Measurements from ENCODE around the gene LHX6. TPM values are rescaled to one million over a fixed set of nuclear protein-coding genes. Genes with fewer than 3 reads are reported as not detected.

Gene LHX6
- total RNA-seq, 1 donor from 2014 or later: 2.1 TPM

GRCh38 chr9:122262073-122262472 lies 33.3 kb upstream of the LHX6 start:
- H3K4me1 ChIP-seq (ENCODE audit: control insufficient read depth in 3 of 3, insufficient read depth in 3 of 3, low read length in 3 of 3): peaks cover 26 to 42% (median 32%) of the 10 kb centered on the region in 3 donors
- H3K9ac ChIP-seq (ENCODE audit: low read depth in 1 of 3, low read length in 3 of 3): no peak overlapping the region
- no peaks in the 10 kb centered on the region for H3K9me3 ChIP-seq (ENCODE audit: control insufficient read depth in 3 of 3, low read length in 3 of 3)
- H3K27ac ChIP-seq (ENCODE audit: low read depth, low read length): peak overlapping the region; percentile 22
- H3K27me3 ChIP-seq (ENCODE audit: control insufficient read depth in 3 of 3, insufficient read depth in 3 of 3, low read length in 3 of 3): no peaks in the 10 kb centered on the region
- H3K36me3 ChIP-seq (ENCODE audit: control insufficient read depth in 3 of 3, insufficient read depth in 3 of 3, low read length in 3 of 3): peaks cover 6 to 30% (median 16%) of the 10 kb centered on the region in 3 donors
- H3K4me3 ChIP-seq (ENCODE audit: low read length in 3 of 3): no peak overlapping the region

DNA sequence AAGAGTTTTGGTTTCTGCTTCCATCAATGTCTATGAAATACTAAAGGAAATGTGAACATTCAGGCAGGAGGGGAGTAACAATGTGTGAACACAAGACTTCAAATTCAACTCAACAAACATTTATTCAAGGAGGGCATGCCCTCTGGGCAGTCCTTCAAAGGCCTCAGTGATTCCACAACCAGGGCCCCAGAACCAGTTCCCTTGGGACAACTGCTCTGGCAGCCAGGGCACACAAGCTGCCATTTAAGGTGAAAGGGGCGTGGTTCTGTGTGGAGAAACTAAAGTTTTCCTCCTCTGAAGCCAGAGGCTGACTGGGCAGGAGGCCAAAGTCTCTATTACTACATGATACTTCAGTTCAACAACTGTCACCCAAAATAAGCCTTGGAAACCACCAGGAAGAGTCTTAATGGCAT lies 32.7 kb upstream of the LHX6 start:
- H3K27ac ChIP-seq (ENCODE audit: low read depth, low read length): peak overlapping the region; percentile 22
- peaks cover 26 to 42% (median 32%) of the 10 kb centered on the region in 3 donors for H3K4me1 ChIP-seq (ENCODE audit: control insufficient read depth in 3 of 3, insufficient read depth in 3 of 3, low read length in 3 of 3)
- peaks cover 6 to 33% (median 16%) of the 10 kb centered on the region in 3 donors for H3K36me3 ChIP-seq (ENCODE audit: control insufficient read depth in 3 of 3, insufficient read depth in 3 of 3, low read length in 3 of 3)

DNA sequence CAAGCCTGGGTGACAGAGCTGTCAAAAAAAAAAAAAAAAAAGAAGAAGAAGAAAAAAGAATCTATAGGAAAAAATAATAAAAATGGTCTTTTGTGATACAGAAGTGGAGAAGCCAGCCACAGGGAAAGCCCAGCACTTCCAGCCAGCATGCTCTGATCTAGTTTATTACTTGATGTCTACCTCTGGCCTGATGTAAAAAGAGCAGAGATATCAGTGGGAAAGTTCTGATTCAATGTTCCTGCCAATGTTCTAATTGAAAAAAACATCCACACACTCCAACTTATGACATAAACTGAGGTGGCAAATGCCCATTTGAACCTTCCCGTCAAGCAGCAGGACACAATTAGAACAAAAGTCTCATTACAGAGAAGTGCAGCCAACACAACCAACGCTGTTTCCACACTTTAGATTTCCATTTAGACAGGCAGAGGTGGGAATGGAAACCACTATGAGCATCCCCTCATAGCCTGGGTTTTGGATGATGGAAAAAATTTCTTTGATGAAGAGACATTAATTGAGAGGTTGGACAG lies 30.2 kb upstream of the LHX6 start:
- Histone ChIP-seq H3K4me1 (ENCODE audit: control insufficient read depth in 3 of 3, insufficient read depth in 3 of 3, low read length in 3 of 3) (peaks cover 16 to 30% (median 21%) of the 10 kb centered on the region in 3 donors), H3K27me3 (ENCODE audit: control insufficient read depth in 3 of 3, insufficient read depth in 3 of 3, low read length in 3 of 3) (no peaks in the 10 kb centered on the region), H3K9ac (ENCODE audit: low read depth in 1 of 3, low read length in 3 of 3) (no peak overlapping the region), H3K9me3 (ENCODE audit: control insufficient read depth in 3 of 3, low read length in 3 of 3) (no peaks in the 10 kb centered on the region), H3K27ac (ENCODE audit: low read depth, low read length) (no peak overlapping the region), H3K36me3 (ENCODE audit: control insufficient read depth in 3 of 3, insufficient read depth in 3 of 3, low read length in 3 of 3) (peaks cover 8 to 46% (median 22%) of the 10 kb centered on the region in 3 donors), H3K4me3 (ENCODE audit: low read length in 3 of 3) (no peak overlapping the region)

More for the DNA sequence above, 32.7 kb upstream of the LHX6 start:
- Histone ChIP-seq H3K27me3 (ENCODE audit: control insufficient read depth in 3 of 3, insufficient read depth in 3 of 3, low read length in 3 of 3) (no peaks in the 10 kb centered on the region), H3K4me3 (ENCODE audit: low read length in 3 of 3) (no peak overlapping the region), H3K9ac (ENCODE audit: low read depth in 1 of 3, low read length in 3 of 3) (peak overlapping the region in 1 of 3 donors; percentile 23), H3K9me3 (ENCODE audit: control insufficient read depth in 3 of 3, low read length in 3 of 3) (no peaks in the 10 kb centered on the region)

GRCh38 chr9:122256206-122256605 lies 27.4 kb upstream of the LHX6 start:
- H3K36me3 ChIP-seq (ENCODE audit: control insufficient read depth in 3 of 3, insufficient read depth in 3 of 3, low read length in 3 of 3): peaks cover 17 to 55% (median 25%) of the 10 kb centered on the region in 3 donors
- no peak overlapping the region for H3K4me3 ChIP-seq (ENCODE audit: low read length in 3 of 3)
- no peaks in the 10 kb centered on the region for H3K9me3 ChIP-seq (ENCODE audit: control insufficient read depth in 3 of 3, low read length in 3 of 3)
- no peak overlapping the region for H3K27ac ChIP-seq (ENCODE audit: low read depth, low read length)
- H3K9ac ChIP-seq (ENCODE audit: low read depth in 1 of 3, low read length in 3 of 3): no peak overlapping the region
- no peaks in the 10 kb centered on the region for H3K27me3 ChIP-seq (ENCODE audit: control insufficient read depth in 3 of 3, insufficient read depth in 3 of 3, low read length in 3 of 3)
- peaks cover 0 to 3% (median 3%) of the 10 kb centered on the region in 3 donors for H3K4me1 ChIP-seq (ENCODE audit: control insufficient read depth in 3 of 3, insufficient read depth in 3 of 3, low read length in 3 of 3)

- H3K9me3 ChIP-seq (ENCODE audit: control insufficient read depth in 3 of 3, low read length in 3 of 3): no peaks in the 10 kb centered on the region
- H3K9ac ChIP-seq (ENCODE audit: low read depth in 1 of 3, low read length in 3 of 3): no peak overlapping the region
- H3K4me3 ChIP-seq (ENCODE audit: low read length in 3 of 3): no peak overlapping the region
- peaks cover 22 to 48% (median 24%) of the 10 kb centered on the region in 3 donors for H3K36me3 ChIP-seq (ENCODE audit: control insufficient read depth in 3 of 3, insufficient read depth in 3 of 3, low read length in 3 of 3)
- H3K4me1 ChIP-seq (ENCODE audit: control insufficient read depth in 3 of 3, insufficient read depth in 3 of 3, low read length in 3 of 3): peaks cover 0 to 3% (median 0%) of the 10 kb centered on the region in 3 donors
- no peaks in the 10 kb centered on the region for H3K27me3 ChIP-seq (ENCODE audit: control insufficient read depth in 3 of 3, insufficient read depth in 3 of 3, low read length in 3 of 3)
- H3K27ac ChIP-seq (ENCODE audit: low read depth, low read length): no peak overlapping the region
These were observed 26.0 kb upstream of the LHX6 start for GRCh38 chr9:122254761-122255160.

- H3K36me3 ChIP-seq (ENCODE audit: control insufficient read depth in 3 of 3, insufficient read depth in 3 of 3, low read length in 3 of 3): peaks cover 24 to 51% (median 24%) of the 10 kb centered on the region in 3 donors
- H3K4me3 ChIP-seq (ENCODE audit: low read length in 3 of 3): no peak overlapping the region
- peak overlapping the region; percentile 12 for H3K27ac ChIP-seq (ENCODE audit: low read depth, low read length)
- no peak overlapping the region for H3K9ac ChIP-seq (ENCODE audit: low read depth in 1 of 3, low read length in 3 of 3)
- H3K4me1 ChIP-seq (ENCODE audit: control insufficient read depth in 3 of 3, insufficient read depth in 3 of 3, low read length in 3 of 3): peaks cover 3 to 5% (median 5%) of the 10 kb centered on the region in 3 donors
- H3K9me3 ChIP-seq (ENCODE audit: control insufficient read depth in 3 of 3, low read length in 3 of 3): no peaks in the 10 kb centered on the region
- no peaks in the 10 kb centered on the region for H3K27me3 ChIP-seq (ENCODE audit: control insufficient read depth in 3 of 3, insufficient read depth in 3 of 3, low read length in 3 of 3)
These were observed 24.0 kb upstream of the LHX6 start for GRCh38 chr9:122252796-122253195.

DNA sequence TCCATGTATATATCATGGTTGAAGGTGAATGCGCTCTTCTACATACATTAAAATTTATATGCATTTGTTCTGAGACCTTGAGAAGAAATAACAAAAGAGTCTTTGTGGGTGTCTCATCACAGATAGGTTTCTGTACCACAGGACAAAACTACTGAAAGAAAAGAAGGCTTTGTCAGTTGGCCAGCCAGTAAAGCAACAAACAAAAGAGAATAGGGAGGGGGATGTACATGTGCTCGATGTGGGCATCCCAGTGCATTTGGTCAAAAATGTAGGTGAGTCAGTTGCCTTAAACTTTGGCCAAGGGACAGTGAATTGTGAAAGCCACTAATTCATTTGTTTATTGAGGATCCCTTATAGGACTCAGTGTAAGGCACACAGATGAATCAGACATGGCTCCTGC lies 22.6 kb upstream of the LHX6 start:
- Histone ChIP-seq H3K9me3 (ENCODE audit: control insufficient read depth in 3 of 3, low read length in 3 of 3) (no peaks in the 10 kb centered on the region), H3K9ac (ENCODE audit: low read depth in 1 of 3, low read length in 3 of 3) (no peak overlapping the region), H3K4me1 (ENCODE audit: control insufficient read depth in 3 of 3, insufficient read depth in 3 of 3, low read length in 3 of 3) (peaks cover 3 to 5% (median 5%) of the 10 kb centered on the region in 3 donors), H3K27me3 (ENCODE audit: control insufficient read depth in 3 of 3, insufficient read depth in 3 of 3, low read length in 3 of 3) (no peaks in the 10 kb centered on the region), H3K36me3 (ENCODE audit: control insufficient read depth in 3 of 3, insufficient read depth in 3 of 3, low read length in 3 of 3) (peaks cover 29 to 54% (median 35%) of the 10 kb centered on the region in 3 donors), H3K4me3 (ENCODE audit: low read length in 3 of 3) (no peak overlapping the region), H3K27ac (ENCODE audit: low read depth, low read length) (no peak overlapping the region)

GRCh38 chr9:122248448-122248865 lies 19.7 kb upstream of the LHX6 start:
- no peaks in the 10 kb centered on the region for H3K9me3 ChIP-seq (ENCODE audit: control insufficient read depth in 3 of 3, low read length in 3 of 3)
- H3K27me3 ChIP-seq (ENCODE audit: control insufficient read depth in 3 of 3, insufficient read depth in 3 of 3, low read length in 3 of 3): no peaks in the 10 kb centered on the region
- H3K36me3 ChIP-seq (ENCODE audit: control insufficient read depth in 3 of 3, insufficient read depth in 3 of 3, low read length in 3 of 3): peaks cover 35 to 61% (median 43%) of the 10 kb centered on the region in 3 donors
- no peak overlapping the region for H3K27ac ChIP-seq (ENCODE audit: low read depth, low read length)
- H3K4me3 ChIP-seq (ENCODE audit: low read length in 3 of 3): no peak overlapping the region
- no peak overlapping the region for H3K9ac ChIP-seq (ENCODE audit: low read depth in 1 of 3, low read length in 3 of 3)
- H3K4me1 ChIP-seq (ENCODE audit: control insufficient read depth in 3 of 3, insufficient read depth in 3 of 3, low read length in 3 of 3): peaks cover 3 to 5% (median 5%) of the 10 kb centered on the region in 3 donors

GRCh38 chr9:122246666-122247065 lies 17.9 kb upstream of the LHX6 start:
- Histone ChIP-seq H3K4me3 (ENCODE audit: low read length in 3 of 3) (no peak overlapping the region), H3K27me3 (ENCODE audit: control insufficient read depth in 3 of 3, insufficient read depth in 3 of 3, low read length in 3 of 3) (no peaks in the 10 kb centered on the region), H3K27ac (ENCODE audit: low read depth, low read length) (no peak overlapping the region), H3K9me3 (ENCODE audit: control insufficient read depth in 3 of 3, low read length in 3 of 3) (no peaks in the 10 kb centered on the region), H3K4me1 (ENCODE audit: control insufficient read depth in 3 of 3, insufficient read depth in 3 of 3, low read length in 3 of 3) (peaks cover 0 to 5% (median 5%) of the 10 kb centered on the region in 3 donors), H3K9ac (ENCODE audit: low read depth in 1 of 3, low read length in 3 of 3) (no peak overlapping the region), H3K36me3 (ENCODE audit: control insufficient read depth in 3 of 3, insufficient read depth in 3 of 3, low read length in 3 of 3) (peaks cover 35 to 65% (median 54%) of the 10 kb centered on the region in 3 donors)

GRCh38 chr9:122244349-122244748 lies 15.6 kb upstream of the LHX6 start:
- H3K4me3 ChIP-seq (ENCODE audit: low read length in 3 of 3): no peak overlapping the region

More at GRCh38 chr9:122244349-122244748, 15.6 kb upstream of the LHX6 start:
- H3K9ac ChIP-seq (ENCODE audit: low read depth in 1 of 3, low read length in 3 of 3): no peak overlapping the region
- H3K9me3 ChIP-seq (ENCODE audit: control insufficient read depth in 3 of 3, low read length in 3 of 3): no peaks in the 10 kb centered on the region
- H3K27me3 ChIP-seq (ENCODE audit: control insufficient read depth in 3 of 3, insufficient read depth in 3 of 3, low read length in 3 of 3): no peaks in the 10 kb centered on the region
- H3K27ac ChIP-seq (ENCODE audit: low read depth, low read length): no peak overlapping the region
- H3K36me3 ChIP-seq (ENCODE audit: control insufficient read depth in 3 of 3, insufficient read depth in 3 of 3, low read length in 3 of 3): peaks cover 28 to 66% (median 57%) of the 10 kb centered on the region in 3 donors
- peaks cover 0 to 9% (median 5%) of the 10 kb centered on the region in 3 donors for H3K4me1 ChIP-seq (ENCODE audit: control insufficient read depth in 3 of 3, insufficient read depth in 3 of 3, low read length in 3 of 3)

All from skeletal muscle tissue (tissue), 4 donors.